HG03442 (cell line): ENCODE measurements around the gene ARMS2.

Source experiments
- ATAC-seq: cut with Tn5 transposase; IDR thresholded peaks from one replicate; pipeline ENCODE4 v1.9.1; 2021; ENCODE audit warnings: mild to moderate bottlenecking, moderate library complexity; ENCODE audit not compliant: unreplicated experiment

ARMS2 gene

GRCh38 chr10:122492999-122493481 lies 38.6 kb downstream of the ARMS2 start:
- no peak for ATAC-seq

GRCh38 chr10:122493761-122494160 lies 39.3 kb downstream of the ARMS2 start:
- no peak for ATAC-seq

- ATAC-seq: no peak
These were observed 39.8 kb downstream of the ARMS2 start for GRCh38 chr10:122494173-122494820.

GRCh38 chr10:122494833-122495232 lies 40.4 kb downstream of the ARMS2 start:
- no peak for ATAC-seq

- no peak for ATAC-seq
These were observed 41.2 kb downstream of the ARMS2 start for GRCh38 chr10:122495406-122496340.

GRCh38 chr10:122497241-122497640 lies 42.8 kb downstream of the ARMS2 start:
- no peak for ATAC-seq

- no peak for ATAC-seq
These were observed 44.1 kb downstream of the ARMS2 start for GRCh38 chr10:122498521-122498920.

- ATAC-seq: no peak
These were observed 44.6 kb downstream of the ARMS2 start for GRCh38 chr10:122499012-122499411.

- no peak for ATAC-seq
These were observed 45.1 kb downstream of the ARMS2 start for GRCh38 chr10:122499491-122499941.

- ATAC-seq: no peak
These were observed 45.7 kb downstream of the ARMS2 start for GRCh38 chr10:122500194-122500593.

GRCh38 chr10:122500726-122501125 lies 46.3 kb downstream of the ARMS2 start:
- no peak for ATAC-seq

GRCh38 chr10:122503012-122503411 lies 48.6 kb downstream of the ARMS2 start:
- ATAC-seq: no peak

- no peak for ATAC-seq
These were observed 49.6 kb downstream of the ARMS2 start for GRCh38 chr10:122503886-122504609.

GRCh38 chr10:122504610-122504950 lies 50.1 kb downstream of the ARMS2 start:
- no peak for ATAC-seq

- no peak for ATAC-seq
These were observed 50.6 kb downstream of the ARMS2 start for GRCh38 chr10:122505011-122505410.

GRCh38 chr10:122505885-122506645 lies 51.6 kb downstream of the ARMS2 start:
- no peak for ATAC-seq
